ENCODE data around the gene CPA4.

- no peak for TF ChIP-seq POLR2AphosphoS5 (IDR thresholded peaks at IDR 0.05)
- TF ChIP-seq CTCF (IDR thresholded peaks at IDR 0.05), result no peak
Observed at GRCh38 chr7:130361681-130362080, 68.7 kb downstream of the CPA4 start.
